Glomerular visceral epithelial cell (primary cell): ENCODE results near the gene GNAZ.

Experiments used
- DNase-seq: peaks from one replicate; pipeline ENCODE4 v3.0.0-alpha.2; 2016; ENCODE audit errors: extremely low spot score

GNAZ gene

DNA sequence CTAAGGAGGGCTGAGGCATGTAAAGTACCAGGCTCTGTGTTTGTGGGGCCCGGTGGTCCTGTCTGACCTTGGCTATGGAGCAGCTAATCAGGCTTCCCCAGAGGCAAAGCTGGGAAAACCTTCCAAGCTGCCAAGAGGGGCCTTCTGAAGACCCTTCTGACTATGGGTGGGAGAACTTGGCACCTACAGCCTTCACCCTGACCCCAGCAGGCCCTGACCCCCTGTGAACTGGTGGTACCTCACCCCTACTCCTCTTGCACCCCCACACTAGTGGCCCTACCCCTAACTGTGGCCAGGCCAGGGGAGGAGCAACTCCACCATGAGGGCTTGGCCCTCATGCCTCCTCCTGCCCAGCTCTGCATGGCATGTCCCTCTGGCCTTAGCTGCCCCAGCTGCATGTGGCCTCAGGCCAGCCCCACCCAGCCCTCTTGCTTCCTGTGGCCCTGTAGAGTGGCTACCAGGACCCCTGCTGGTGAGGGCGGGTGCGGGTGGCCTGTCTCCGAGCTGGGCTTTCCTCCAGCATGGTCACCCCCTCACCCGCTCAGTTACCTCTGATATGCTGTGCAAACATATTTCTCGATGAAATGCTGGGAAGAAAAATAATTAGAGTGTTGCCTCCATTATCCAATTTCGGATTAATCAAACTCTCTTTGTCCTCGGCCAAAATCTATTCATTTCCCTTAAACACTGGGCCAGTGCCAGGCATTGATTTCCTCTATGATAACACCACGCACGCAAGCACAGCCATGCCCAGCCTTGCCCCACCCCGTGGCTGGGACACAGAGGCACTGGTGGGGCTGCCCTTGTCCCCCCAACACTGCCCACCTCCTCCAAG is 7.5 kb downstream of the GNAZ start:
- no peak for DNase-seq

- no peak for DNase-seq
These were observed 8.1 kb downstream of the GNAZ start for GRCh38 chr22:23078462-23078787.

GRCh38 chr22:23079240-23079768 is 9.0 kb downstream of the GNAZ start:
- DNase-seq: no peak

DNA sequence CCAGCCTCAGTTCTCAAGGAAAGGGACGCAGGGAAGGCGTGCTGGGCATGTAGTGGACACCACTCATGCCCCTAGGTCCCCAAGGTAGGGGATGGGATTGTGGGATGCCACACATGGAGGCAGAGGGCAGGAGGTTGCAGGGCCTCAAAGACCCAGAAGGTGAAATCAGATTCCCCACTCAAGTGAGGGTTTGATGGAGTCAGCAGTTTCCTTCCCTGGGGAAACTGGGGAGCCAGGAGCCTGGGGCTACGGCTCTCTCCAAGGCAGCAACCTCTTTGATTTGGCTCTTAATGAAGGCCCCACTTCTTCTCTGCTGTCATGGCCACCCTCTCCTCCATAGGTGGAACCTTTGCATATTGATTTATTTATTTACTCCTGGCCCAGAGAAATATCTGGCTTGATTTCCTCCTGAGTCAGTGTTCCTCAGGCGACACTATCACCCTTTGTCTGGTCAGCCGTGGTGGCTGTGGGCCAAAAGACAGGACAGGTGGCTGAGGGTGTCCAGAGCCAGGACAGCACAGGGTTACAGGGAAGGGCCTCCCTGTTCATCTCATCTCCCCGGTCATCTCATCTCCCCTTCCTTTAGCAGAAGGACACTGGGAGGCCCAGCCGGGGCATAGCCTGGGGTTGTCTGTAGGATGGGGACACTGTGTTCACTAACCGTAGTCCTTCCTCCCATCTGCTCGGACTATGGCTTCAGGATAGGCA is 9.6 kb downstream of the GNAZ start:
- DNase-seq: no peak

DNA sequence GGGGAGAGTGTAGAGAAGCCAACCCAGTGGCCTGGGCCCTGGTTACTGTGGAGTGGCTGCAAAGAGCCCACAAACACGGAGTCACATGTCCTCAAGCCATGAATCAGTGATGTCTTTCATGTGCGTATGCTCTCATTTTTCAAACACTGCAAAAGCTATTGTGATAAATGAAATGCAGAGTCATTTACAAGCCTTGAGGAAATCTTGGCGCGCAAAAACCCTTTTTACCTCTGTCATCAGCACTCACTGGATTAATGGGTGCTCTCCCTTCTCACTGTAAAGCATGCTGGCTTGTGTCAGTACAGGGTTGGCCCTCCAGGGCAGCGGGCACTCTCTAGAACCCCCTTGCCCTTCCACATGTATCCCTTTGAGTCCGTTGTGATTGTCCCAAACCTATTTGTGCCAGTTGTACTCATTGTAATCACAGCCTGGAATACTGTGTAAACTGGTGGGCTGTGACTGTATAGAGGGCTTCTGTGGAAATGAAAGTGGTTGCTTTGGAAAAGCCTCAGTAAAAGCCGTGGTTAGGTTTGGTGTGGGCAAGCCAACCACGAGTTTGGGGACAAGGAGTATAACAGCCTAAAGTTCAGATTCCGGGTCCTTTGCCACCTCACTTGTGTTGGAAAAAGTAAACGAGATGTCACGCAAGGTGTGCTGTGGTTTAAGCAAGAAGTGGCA is 10.4 kb downstream of the GNAZ start:
- DNase-seq: no peak

DNA sequence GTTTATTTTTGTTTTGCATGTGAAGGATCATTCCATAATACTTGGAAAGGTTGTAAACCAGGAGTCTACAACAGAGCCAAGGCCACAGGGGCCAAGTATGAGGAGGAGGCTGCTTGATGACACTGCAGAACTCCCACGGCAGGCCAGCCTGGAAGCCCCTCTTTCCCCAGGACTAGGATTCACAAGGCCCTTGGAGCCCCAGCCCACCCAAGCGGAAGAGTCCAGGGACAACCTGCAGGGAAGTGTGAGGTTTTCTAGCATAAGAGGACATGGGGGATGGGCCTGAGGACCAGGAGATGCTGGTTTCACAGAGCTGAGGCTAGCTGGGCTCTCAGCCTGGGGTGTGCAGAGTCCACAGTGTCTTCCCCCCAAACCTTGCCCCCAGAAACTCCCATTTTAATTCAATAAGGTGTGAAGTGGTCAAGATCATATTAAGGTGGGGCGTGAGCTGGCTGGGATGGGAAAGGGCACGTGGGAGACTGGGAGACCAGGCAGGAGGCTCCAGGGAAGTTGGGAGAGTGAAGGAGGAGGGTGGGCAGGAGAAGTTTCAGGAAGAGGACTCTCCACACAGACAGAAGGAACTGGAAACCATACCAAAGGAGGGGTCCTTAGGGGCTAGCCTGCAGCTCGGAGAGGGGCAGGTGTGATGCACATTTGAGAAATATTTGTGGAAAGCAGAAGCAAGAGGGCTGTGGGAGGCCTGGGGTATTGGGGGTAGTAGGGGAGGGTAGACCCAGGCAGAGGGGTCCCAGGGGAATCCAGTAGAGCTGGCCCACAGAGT is 12.4 kb downstream of the GNAZ start:
- no peak for DNase-seq

DNA sequence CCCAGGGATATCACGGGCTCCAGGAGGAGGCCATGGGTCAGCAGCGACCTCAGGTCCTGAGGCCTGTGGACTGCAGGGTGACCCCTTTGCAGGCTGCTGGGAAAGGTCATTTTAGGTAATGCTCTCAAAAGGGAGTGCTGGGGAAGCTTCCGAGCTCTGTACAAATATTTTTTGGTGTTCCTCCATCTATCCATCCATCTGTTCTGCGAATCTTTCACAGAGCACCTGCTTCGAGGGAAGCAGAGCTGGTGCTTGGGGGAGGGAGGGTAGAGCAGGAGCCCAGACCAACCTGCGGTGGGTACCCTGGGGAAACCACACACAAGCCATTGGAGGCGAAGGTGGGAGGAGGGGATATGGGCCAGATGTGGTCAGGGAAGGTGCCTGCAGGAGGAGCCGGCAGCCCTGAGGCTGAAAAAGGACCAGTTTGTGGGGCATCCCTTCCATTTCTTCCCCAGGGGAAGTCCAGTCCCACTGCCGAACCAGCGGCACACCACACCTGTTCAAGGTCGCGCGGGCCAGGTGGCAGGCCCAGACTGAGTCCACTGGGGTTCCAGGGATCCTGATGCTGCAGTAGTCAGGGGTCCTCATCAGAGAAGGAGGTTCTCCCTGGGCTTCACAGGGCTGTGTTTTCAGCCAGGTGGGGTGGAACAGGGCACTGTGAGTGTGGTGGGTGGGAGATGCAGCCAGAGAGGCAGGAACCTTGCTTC is 13.1 kb downstream of the GNAZ start:
- no peak for DNase-seq

DNA sequence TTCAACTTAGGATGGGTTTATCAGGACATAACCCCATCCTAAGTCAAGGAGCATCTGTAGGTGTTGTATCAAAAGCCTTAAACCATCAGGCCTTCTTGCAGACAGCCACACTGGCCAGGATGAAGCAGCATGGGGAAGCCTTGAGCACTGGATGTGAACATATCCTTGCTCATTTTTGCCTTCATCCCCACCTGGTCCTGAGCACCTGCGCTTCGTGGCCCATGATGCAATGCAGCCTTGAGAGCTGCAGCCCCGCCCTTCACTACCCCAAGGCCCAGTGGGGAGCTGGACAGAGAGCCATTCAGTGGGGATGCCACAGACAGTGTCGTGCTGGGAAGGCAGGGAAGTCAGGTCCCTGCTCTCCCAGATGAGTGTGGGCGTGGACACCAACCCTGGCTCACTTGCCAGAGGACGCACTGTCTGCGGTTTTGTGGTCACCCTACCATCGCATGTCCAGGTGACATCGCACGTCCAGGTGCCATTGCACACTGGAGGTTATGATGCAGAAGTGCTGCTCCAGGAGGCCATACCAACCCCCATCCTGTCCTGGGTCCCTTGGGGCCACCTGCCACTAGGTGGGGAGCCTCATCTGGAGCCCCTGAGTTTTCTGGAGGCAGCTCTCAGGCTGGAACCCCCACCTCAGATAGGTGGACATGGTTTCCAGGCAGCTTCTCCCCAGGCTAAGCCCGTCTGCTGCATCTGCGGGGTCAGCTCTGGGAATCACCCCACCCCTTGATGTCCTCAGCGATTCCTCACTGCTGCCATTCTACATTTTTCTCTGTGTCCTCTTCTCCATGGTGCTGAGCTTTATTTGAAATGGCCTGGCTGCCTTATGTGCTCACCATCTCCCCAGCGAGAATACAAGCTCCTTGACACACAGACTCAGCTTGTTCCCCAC is 14.4 kb downstream of the GNAZ start:
- no peak for DNase-seq

DNA sequence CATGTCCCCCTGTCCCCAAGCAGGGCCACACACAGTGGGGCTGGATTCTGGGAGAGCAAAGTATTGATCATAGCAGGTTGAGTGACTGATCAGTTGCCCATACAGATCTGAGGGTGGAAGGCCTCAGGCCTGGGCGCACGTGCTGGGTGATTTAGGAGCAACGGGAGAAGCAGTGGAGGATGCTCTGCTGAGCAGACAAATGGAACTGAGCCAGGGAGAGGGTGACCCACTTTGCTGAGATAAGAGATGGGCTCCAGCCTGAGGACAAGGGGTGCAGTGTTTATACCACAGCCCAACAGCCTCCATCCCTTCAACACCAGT is 15.0 kb downstream of the GNAZ start:
- no peak for DNase-seq

- no peak for DNase-seq
These were observed 15.5 kb downstream of the GNAZ start for GRCh38 chr22:23085785-23086184.

DNA sequence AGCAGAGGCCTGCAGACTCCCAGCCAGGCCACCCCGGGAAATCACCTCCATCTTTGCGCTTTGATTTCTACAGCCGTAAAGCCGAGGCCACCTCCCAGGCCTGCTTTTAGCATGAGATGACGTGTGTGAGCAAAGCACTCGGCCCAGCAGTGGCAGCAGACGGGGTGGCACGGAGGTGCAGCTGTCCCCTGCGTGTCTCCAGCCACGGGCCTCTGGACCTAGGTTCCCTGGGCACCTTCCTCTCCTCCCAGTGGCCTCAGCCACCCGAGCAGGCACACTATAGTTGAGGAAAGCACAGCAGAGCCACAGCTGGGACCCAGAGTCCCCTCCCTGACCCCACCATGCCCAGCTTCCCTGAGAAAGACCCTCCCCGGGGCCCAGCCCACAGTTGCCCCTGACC is 15.9 kb downstream of the GNAZ start:
- DNase-seq: no peak

DNA sequence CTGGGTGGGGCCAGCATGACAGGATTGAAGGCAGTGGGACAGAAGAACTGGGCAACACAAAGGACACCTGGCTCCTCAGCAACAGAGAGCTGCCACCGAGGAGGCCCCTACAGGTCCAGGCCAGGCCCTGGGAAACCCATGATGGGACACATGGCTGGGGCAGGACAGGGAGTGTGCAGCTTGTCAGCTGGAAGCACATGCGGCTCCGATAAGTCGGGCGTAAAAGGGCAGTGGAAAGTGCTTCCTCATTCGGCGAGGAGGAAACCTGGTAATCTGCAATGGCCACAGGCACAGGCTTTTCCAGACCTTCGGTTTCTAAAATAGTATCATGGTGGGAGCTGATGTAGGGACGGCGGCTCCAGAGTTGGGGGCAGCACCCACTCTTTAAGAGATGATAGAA is 16.5 kb downstream of the GNAZ start:
- DNase-seq: no peak

- no peak for DNase-seq
These were observed 17.9 kb downstream of the GNAZ start for GRCh38 chr22:23088199-23088604.

DNA sequence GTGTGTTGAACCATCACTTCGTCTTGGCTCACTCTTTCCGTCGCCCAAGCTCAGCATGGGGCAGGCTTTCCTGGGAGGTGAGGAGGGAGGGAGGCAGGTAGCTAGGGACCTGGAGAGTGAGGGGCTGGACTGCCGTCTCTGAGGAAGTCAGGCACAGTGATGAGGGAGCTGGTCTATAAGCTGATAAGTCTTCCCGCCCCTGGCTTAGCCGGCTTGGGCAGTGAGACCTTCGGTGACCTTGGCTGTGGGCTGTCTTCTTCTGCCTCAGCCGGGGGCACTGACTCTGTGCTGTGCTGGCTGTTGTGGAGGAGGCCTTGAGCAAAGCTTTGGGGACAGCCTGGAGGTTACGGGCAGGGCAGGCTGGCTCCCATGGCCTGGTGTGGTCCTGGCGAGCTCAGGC is 18.7 kb downstream of the GNAZ start:
- DNase-seq: no peak

DNA sequence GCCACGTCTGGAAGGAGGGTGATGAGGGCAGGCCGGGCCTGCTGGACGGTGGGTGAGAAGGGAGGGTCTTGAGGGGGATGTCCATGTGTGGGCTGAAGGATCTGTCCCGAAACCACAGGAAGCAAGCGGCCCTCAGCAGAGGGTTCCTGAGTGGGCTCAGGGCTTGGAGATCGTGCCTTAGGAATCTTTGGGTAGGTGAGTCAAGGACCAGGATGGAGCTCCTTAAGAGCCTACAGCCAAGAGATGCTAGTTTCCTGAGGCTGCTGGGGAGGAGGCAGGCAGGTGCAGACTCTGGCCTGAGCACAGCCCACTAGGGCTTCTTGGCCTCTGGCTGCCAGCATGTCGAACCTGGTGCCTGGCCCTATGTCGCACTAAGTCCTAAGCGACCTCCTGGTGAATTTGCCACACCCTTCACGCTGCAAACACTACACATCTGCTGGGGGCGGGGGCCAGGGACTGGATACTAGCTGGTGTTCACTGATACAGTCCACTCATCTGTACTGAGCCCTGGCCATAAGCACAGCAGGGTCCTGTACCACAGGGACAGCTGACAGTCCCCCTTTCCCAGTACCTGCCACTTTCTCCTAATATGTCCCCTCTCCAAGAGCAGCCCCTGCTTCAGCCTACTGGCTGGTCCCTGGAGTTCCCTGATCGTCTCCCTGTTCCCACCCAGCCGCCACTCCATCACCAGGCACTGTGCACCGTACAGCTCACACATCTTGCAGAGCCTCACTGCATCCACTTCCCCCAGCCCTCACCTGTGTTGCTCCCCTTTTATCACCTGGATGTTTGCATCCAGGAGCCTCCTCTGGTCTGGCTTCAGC is 19.5 kb downstream of the GNAZ start:
- DNase-seq: no peak

DNA sequence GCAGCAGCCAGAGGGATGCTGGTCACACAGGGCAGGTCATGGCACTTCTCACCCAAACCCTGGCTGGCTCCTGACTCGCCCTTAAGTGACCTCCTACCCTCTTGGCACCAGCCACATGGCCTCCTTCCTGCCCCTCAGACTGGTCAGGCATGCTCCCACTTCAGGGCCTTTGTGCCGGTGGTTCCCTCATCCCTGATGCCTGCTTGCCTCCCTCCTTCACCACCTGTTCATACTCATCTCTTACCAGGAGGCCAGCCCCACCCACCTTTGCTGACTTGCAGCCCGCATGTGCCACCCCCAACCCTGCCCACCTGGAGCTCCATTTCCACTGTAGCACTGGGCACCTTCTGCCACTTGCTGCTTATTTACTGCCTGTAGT is 20.1 kb downstream of the GNAZ start:
- DNase-seq: no peak

DNA sequence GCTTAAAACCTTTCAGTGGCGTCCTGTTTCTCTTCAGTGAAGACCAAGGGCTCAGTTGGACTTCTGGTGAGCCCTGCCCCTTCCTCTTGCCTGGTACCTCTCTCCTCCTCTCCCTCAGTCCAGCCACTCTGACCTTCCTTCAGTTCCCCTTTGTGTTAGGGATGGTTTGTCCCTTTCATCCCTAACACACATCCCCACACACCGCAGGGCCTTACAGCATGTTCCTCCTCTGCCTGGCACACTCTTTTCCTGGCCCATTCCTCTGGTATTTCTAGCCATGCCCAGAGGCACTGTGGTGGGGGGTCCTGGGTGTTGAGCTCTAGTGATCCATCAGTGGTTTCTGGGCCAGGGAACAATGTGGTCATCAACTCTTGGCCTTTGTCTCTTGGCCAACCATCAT is 21.4 kb downstream of the GNAZ start:
- DNase-seq: no peak

DNA sequence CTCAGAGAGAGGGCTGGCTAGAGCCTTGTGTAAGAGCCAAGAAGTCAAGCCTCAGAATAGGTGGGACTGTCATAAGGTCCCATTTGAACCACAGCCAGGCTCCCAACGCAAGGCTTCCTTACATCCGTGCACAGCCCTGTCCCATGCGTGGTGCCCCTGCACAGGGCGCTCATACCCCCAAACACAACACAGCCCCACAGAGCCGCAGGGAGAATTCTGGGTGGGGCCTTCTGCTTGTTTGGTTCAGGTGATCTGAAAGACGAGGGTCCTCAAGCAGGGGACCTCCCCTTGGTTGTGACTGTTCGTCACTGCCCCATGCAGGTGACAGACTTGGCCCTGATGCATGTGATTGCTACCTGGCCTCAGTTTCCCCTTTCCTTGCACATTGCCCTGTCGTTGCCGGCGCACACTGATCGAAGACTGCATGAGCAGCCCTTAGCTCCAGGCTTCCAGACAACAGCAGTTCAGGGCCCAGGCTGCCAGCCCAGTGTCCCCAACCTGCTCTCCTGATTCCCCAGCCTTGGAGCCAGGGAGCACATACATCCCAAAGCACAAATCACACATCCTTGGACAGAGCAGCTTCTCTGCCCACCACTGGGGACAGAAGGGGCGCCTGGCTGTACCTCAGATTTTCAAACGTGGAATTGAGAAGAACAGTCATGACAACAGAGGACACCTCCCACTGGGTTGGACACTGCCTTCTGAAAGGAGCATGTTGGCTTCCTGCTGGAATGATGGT is 22.1 kb downstream of the GNAZ start:
- no peak for DNase-seq
